Measurements from ENCODE around the gene GPATCH2.

- TF ChIP-seq CTCF (IDR thresholded peaks at IDR 0.05; ENCODE audit: insufficient read depth, low read length) (no peak), REST (IDR thresholded peaks at IDR 0.05; ENCODE audit: insufficient replicate concordance, low read depth) (no peak), POLR2AphosphoS5 (IDR thresholded peaks at IDR 0.05; ENCODE audit: low read depth) (no peak)
These were observed 4.6 kb downstream of the GPATCH2 start for GRCh38 chr1:217626321-217626720.
